Kidney (tissue), 14 donors: ENCODE results near the gene NUP160. TPM values are rescaled to one million over a fixed set of nuclear protein-coding genes. Genes with fewer than 3 reads are reported as not detected.

Source experiments
- DNase-seq, 5 donors: peaks; one replicate each; pipeline ENCODE4 v3.0.0-alpha.2; 2013 to 2020
- FAIRE-seq: peaks from 2 replicates; lab custom pipeline; 2012; peaks lifted over from hg19 to GRCh38; lab: Jason Lieb, UNC
- H3K27ac ChIP-seq, 2 donors: one replicate each; pipeline ENCODE4 v1.7.0; 2013; ENCODE audit warnings: low read depth in 2 of 2, low read length in 2 of 2, inconsistent platforms in 1 of 2
- H3K27me3 ChIP-seq: one replicate; pipeline ENCODE4 v1.7.1; 2013; ENCODE audit warnings: low read length, inconsistent platforms; ENCODE audit not compliant: control insufficient read depth, insufficient read depth
- H3K36me3 ChIP-seq, 3 donors: one replicate each; pipeline versions ENCODE4 v1.7.0 to v1.7.1; 2013; ENCODE audit warnings: low read length in 3 of 3, control low read depth in 1 of 3, inconsistent platforms in 1 of 3; ENCODE audit not compliant: insufficient read depth in 3 of 3, control insufficient read depth in 2 of 3
- H3K4me1 ChIP-seq, 3 donors: one replicate each; pipeline versions ENCODE4 v1.7.0 to v1.7.1; 2013; ENCODE audit warnings: low read length in 3 of 3, inconsistent platforms in 1 of 3, low read depth in 1 of 3; ENCODE audit not compliant: control insufficient read depth in 2 of 3, insufficient read depth in 2 of 3
- H3K4me3 ChIP-seq, 3 donors: one replicate each; pipeline versions ENCODE4 v1.7.0 to v1.8.1; 2013; ENCODE audit warnings: low read length in 3 of 3, control low read depth in 1 of 3, inconsistent platforms in 1 of 3
- H3K9ac ChIP-seq, 3 donors: one replicate each; pipeline versions ENCODE4 v1.7.0 to v1.7.1; 2013; ENCODE audit warnings: low read length in 3 of 3, control low read depth in 1 of 3, inconsistent platforms in 1 of 3
- H3K9me3 ChIP-seq, 3 donors: one replicate each; pipeline versions ENCODE4 v1.7.0 to v1.7.1; 2013; ENCODE audit warnings: low read length in 3 of 3, control low read depth in 1 of 3, inconsistent platforms in 1 of 3; ENCODE audit not compliant: control insufficient read depth in 2 of 3, insufficient read depth in 1 of 3
- CTCF ChIP-seq: IDR thresholded peaks from 3 replicates; pipeline ENCODE4 v1.5.1; 2012; ENCODE audit warnings: mild to moderate bottlenecking, moderate library complexity, borderline replicate concordance; ENCODE audit not compliant: insufficient read depth; ENCODE audit errors: extremely low read depth
- intact Hi-C: fragments of 100-400 bp; cut with DNase I; formaldehyde crosslinking; loops from one replicate; pipeline ENCODE4 v1.11.1; 2022
- polyA plus RNA-seq: library from polyadenylated mRNA; stranded (reverse); fragments of 350-450 nt; fragmentation: Illumina TruSeq; extraction: RNeasy Lipid Tissue Mini Kit (QIAGEN cat#74804); gene quantifications from one replicate; pipeline ENCODE4 v1.2.3, GENCODE V29; 2014; ENCODE audit warnings: low read depth, low replicate concordance; ENCODE audit not compliant: insufficient read depth
- total RNA-seq: library from RNA; stranded (reverse); fragmentation: NEBNext Ultra II Directional; extraction: Animal tissue kit (Norgen Biotek cat#: 25700); gene quantifications from one replicate; pipeline ENCODE4 v1.2.1, GENCODE V29; 2021
- donor health status: control.
- donor health status: control.
- donor health status: control.
- donor health status: control.
- donor health status: control.
- donor health status: DM: yes; HTN: yes; CAD: no.
- donor health status: Normal renal cell carcinoma (clear cell type).

The NUP160 gene
- total and polyA plus RNA-seq, 2 donors from 2014 or later, result 6.8 to 39.3 TPM

GRCh38 chr11:47846998-47847397 is 1.2 kb downstream of the NUP160 start:
- DNase-seq (peak in 1 of 5 donors; percentile 10), FAIRE-seq (no peak)
- H3K27ac ChIP-seq, result no peak overlapping the region
- H3K9me3 ChIP-seq, result no peaks in the 10 kb centered on the region
- peaks cover 8 to 17% (median 9%) of the 10 kb centered on the region in 3 donors for H3K36me3 ChIP-seq
- intact Hi-C loops, result no loop called here
- no peaks in the 10 kb centered on the region for H3K27me3 ChIP-seq
- H3K4me1 ChIP-seq, result peaks cover 6 to 11% (median 8%) of the 10 kb centered on the region in 3 donors
- peak overlapping the region in 2 of 3 donors; percentile 38 to 53 for H3K9ac ChIP-seq
- no peak for TF ChIP-seq CTCF
- peak overlapping the region; percentile 33 to 99 (median 89) for H3K4me3 ChIP-seq

- TF ChIP-seq CTCF, result no peak
- H3K27me3 ChIP-seq, result no peaks in the 10 kb centered on the region
- FAIRE-seq (no peak), DNase-seq (peak in 1 of 5 donors; percentile 4)
- intact Hi-C loops, result no loop called here
- H3K27ac ChIP-seq, result no peak overlapping the region
- H3K9ac ChIP-seq, result no peak overlapping the region
- no peak overlapping the region for H3K4me3 ChIP-seq
- peaks cover 11 to 30% (median 21%) of the 10 kb centered on the region in 3 donors for H3K36me3 ChIP-seq
- no peaks in the 10 kb centered on the region for H3K9me3 ChIP-seq
- peaks cover 2 to 7% (median 6%) of the 10 kb centered on the region in 3 donors for H3K4me1 ChIP-seq
Measured at GRCh38 chr11:47843361-47844055, 4.6 kb downstream of the NUP160 start.

- intact Hi-C loops, result no loop called here
- no peak overlapping the region for H3K27ac ChIP-seq
Measured at GRCh38 chr11:47842749-47843148, 5.4 kb downstream of the NUP160 start.

More at GRCh38 chr11:47842749-47843148, 5.4 kb downstream of the NUP160 start:
- Histone ChIP-seq H3K9me3 (no peaks in the 10 kb centered on the region), H3K4me1 (peaks cover 2 to 7% (median 6%) of the 10 kb centered on the region in 3 donors), H3K36me3 (peaks cover 14 to 30% (median 26%) of the 10 kb centered on the region in 3 donors), H3K4me3 (no peak overlapping the region), H3K9ac (no peak overlapping the region), H3K27me3 (no peaks in the 10 kb centered on the region)
- no peak for DNase-seq
- FAIRE-seq, result no peak
- no peak for TF ChIP-seq CTCF
